IMR-90 (cell line): ENCODE measurements around the gene STATH. TPM values are rescaled to one million over a fixed set of nuclear protein-coding genes. Genes with fewer than 3 reads are reported as not detected.

Experiments used
- ATAC-seq: fragments of 200-7000 bp; cut with Tn5 transposase; 2 replicates; pipeline ENCODE4 v1.9.1; 2020; ENCODE audit warnings: low read depth, mild to moderate bottlenecking, moderate library complexity
- BruUV-seq: library from RNA; stranded (reverse); fragments of 400-500 nt; replicated peaks from 2 replicates; lab custom pipeline; 2021; lab: Mats Ljungman, UMichigan
- CTCF ChIA-PET: fragments of 300-600 bp; formaldehyde crosslinking; extraction: SDS; loops from one replicate; lab custom pipeline; 2021; ENCODE audit warnings: antibody characterized with exemption; lab: Yijun Ruan, JAX
- POLR2A ChIA-PET: fragments of 300-600 bp; sonication (Branson Sonifier 250); formaldehyde crosslinking; loops from one replicate; lab custom pipeline; 2022; ENCODE audit warnings: antibody characterized with exemption; ENCODE audit not compliant: unreplicated experiment; lab: Charles Lee
- DNase-seq: peaks from one replicate; pipeline ENCODE4 v3.0.0; 2013
- H2AFZ ChIP-seq: replicated peaks from 2 replicates; pipeline ENCODE3; 2013; ENCODE audit warnings: low read length, mild to moderate bottlenecking; ENCODE audit not compliant: poor library complexity
- H2AK5ac ChIP-seq: 2 replicates; pipeline ENCODE4 v1.6.1; 2013; ENCODE audit warnings: low read depth, low read length, inconsistent platforms
- H2AK9ac ChIP-seq: replicated peaks from 2 replicates; pipeline ENCODE3; 2013; ENCODE audit warnings: mild to moderate bottlenecking, low read depth, low read length, moderate library complexity; ENCODE audit not compliant: poor library complexity
- H2BK120ac ChIP-seq: 2 replicates; pipeline ENCODE4 v1.6.1; 2013; ENCODE audit warnings: low read depth, low read length, inconsistent platforms
- H2BK15ac ChIP-seq: 3 replicates; pipeline ENCODE4 v1.6.1; 2013; ENCODE audit warnings: low read depth, low read length, inconsistent platforms
- H2BK20ac ChIP-seq: 2 replicates; pipeline ENCODE4 v1.6.1; 2013; ENCODE audit warnings: low read depth, mild to moderate bottlenecking, inconsistent platforms, low read length, moderate library complexity
- H2BK5ac ChIP-seq: 2 replicates; pipeline ENCODE4 v1.6.1; 2013; ENCODE audit warnings: mild to moderate bottlenecking, low read depth, low read length, inconsistent platforms; ENCODE audit not compliant: poor library complexity, severe bottlenecking
- H3K14ac ChIP-seq: replicated peaks from 2 replicates; pipeline ENCODE4 v1.6.1; 2013; ENCODE audit warnings: low read depth, low read length, inconsistent platforms
- H3K18ac ChIP-seq: 2 replicates; pipeline ENCODE4 v1.6.1; 2013; ENCODE audit warnings: low read depth, low read length, control low read depth
- H3K23ac ChIP-seq: 2 replicates; pipeline ENCODE4 v1.6.1; 2013; ENCODE audit warnings: low read depth, low read length, inconsistent platforms
- H3K27ac ChIP-seq: 2 replicates; pipeline ENCODE4 v1.5.1; 2013; ENCODE audit warnings: mild to moderate bottlenecking, control low read depth, low read length; ENCODE audit not compliant: insufficient read depth
- H3K27me3 ChIP-seq: 2 replicates; pipeline ENCODE4 v1.6.1; 2013; ENCODE audit warnings: low read length; ENCODE audit not compliant: control insufficient read depth, insufficient read depth
- H3K36me3 ChIP-seq: 2 replicates; pipeline ENCODE4 v1.6.1; 2013; ENCODE audit warnings: low read length, mixed read lengths; ENCODE audit not compliant: control insufficient read depth, insufficient read depth
- H3K4ac ChIP-seq: 2 replicates; pipeline ENCODE4 v1.6.1; 2013; ENCODE audit warnings: low read depth, low read length, inconsistent platforms
- H3K4me1 ChIP-seq: 2 replicates; pipeline ENCODE4 v1.6.1; 2013; ENCODE audit warnings: low read length, mixed read lengths; ENCODE audit not compliant: control insufficient read depth, insufficient read depth
- H3K4me2 ChIP-seq: 2 replicates; pipeline ENCODE4 v1.6.1; 2013; ENCODE audit warnings: low read depth, mild to moderate bottlenecking, control low read depth, low read length, moderate library complexity
- H3K4me3 ChIP-seq: 2 replicates; pipeline ENCODE4 v1.5.1; 2013; ENCODE audit warnings: low read depth, mild to moderate bottlenecking, control low read depth, low read length, moderate library complexity; ENCODE audit not compliant: insufficient read depth
- H3K56ac ChIP-seq: 2 replicates; pipeline ENCODE4 v1.6.1; 2013; ENCODE audit warnings: low read length, inconsistent platforms; ENCODE audit not compliant: insufficient read depth; ENCODE audit errors: extremely low read depth
- H3K79me1 ChIP-seq, 2 experiments: 2 replicates each; pipeline ENCODE4 v1.6.1; 2013; ENCODE audit warnings: low read length in 2 of 2, inconsistent platforms in 1 of 2, low read depth in 1 of 2
- H3K9ac ChIP-seq: 2 replicates; pipeline ENCODE4 v1.6.1; 2013; ENCODE audit warnings: low read depth, low read length, control low read depth
- H3K9me1 ChIP-seq: 2 replicates; pipeline ENCODE4 v1.6.1; 2013; ENCODE audit warnings: low read length, inconsistent platforms; ENCODE audit not compliant: insufficient read depth
- H3K9me3 ChIP-seq: 2 replicates; pipeline ENCODE4 v1.6.1; 2013; ENCODE audit warnings: low read length; ENCODE audit not compliant: control insufficient read depth, insufficient read depth
- H4K20me1 ChIP-seq: 2 replicates; pipeline ENCODE4 v1.6.1; 2013; ENCODE audit warnings: low read length, inconsistent platforms; ENCODE audit not compliant: insufficient read depth
- H4K5ac ChIP-seq: 2 replicates; pipeline ENCODE4 v1.6.1; 2013; ENCODE audit warnings: mild to moderate bottlenecking, low read depth, low read length, control low read depth
- H4K8ac ChIP-seq, 2 experiments: 2 replicates each; pipeline ENCODE4 v1.6.1; 2013; ENCODE audit warnings: low read depth in 2 of 2, low read length in 2 of 2, control low read depth in 1 of 2, inconsistent platforms in 1 of 2
- H4K91ac ChIP-seq: 2 replicates; pipeline ENCODE4 v1.6.1; 2013; ENCODE audit warnings: low read depth, low read length, inconsistent platforms; ENCODE audit not compliant: insufficient read depth
- BHLHE40 ChIP-seq: fragments of 150-350 bp; IDR thresholded peaks from 2 replicates; pipeline ENCODE4 v1.6.1; 2016; ENCODE audit warnings: mild to moderate bottlenecking, low read depth, low read length
- CEBPB ChIP-seq: IDR thresholded peaks from 2 replicates; pipeline ENCODE4 v1.6.1; 2012; ENCODE audit warnings: low read depth, low read length, improper control_type of control experiment
- CHD1 ChIP-seq: IDR thresholded peaks from 2 replicates; pipeline ENCODE4 v1.6.1; 2012; ENCODE audit warnings: low read depth, low read length, improper control_type of control experiment
- FOS ChIP-seq: fragments of 150-350 bp; IDR thresholded peaks from 2 replicates; pipeline ENCODE4 v1.6.1; 2016; ENCODE audit warnings: low read depth, low read length
- MAFK ChIP-seq: IDR thresholded peaks from 2 replicates; pipeline ENCODE4 v1.6.1; 2012; ENCODE audit warnings: low read depth, low read length, improper control_type of control experiment
- MAZ ChIP-seq: IDR thresholded peaks from 2 replicates; pipeline ENCODE4 v1.6.1; 2012; ENCODE audit warnings: low read depth, mild to moderate bottlenecking, low read length, improper control_type of control experiment, moderate library complexity, borderline replicate concordance
- MXI1 ChIP-seq: IDR thresholded peaks from 2 replicates; pipeline ENCODE4 v1.6.1; 2012; ENCODE audit warnings: low read depth, mild to moderate bottlenecking, low read length, moderate library complexity, borderline replicate concordance
- NFE2L2 ChIP-seq: fragments of 150-350 bp; IDR thresholded peaks from 2 replicates; pipeline ENCODE4 v1.6.1; 2016; ENCODE audit warnings: low read depth, mild to moderate bottlenecking, low read length
- POLR2A ChIP-seq: IDR thresholded peaks from 2 replicates; pipeline ENCODE4 v1.6.1; 2012; ENCODE audit warnings: mild to moderate bottlenecking, low read depth, low read length
- RAD21 ChIP-seq: IDR thresholded peaks from 2 replicates; pipeline ENCODE4 v1.6.1; 2012; ENCODE audit warnings: low read length, improper control_type of control experiment
- RCOR1 ChIP-seq: IDR thresholded peaks from 2 replicates; pipeline ENCODE4 v1.6.1; 2012; ENCODE audit warnings: mild to moderate bottlenecking, low read length, improper control_type of control experiment; ENCODE audit not compliant: insufficient replicate concordance
- RFX5 ChIP-seq: IDR thresholded peaks from 2 replicates; pipeline ENCODE4 v1.8.0; 2012; ENCODE audit warnings: low read depth, mild to moderate bottlenecking, low read length, moderate library complexity
- SMC3 ChIP-seq: fragments of 150-350 bp; IDR thresholded peaks from 2 replicates; pipeline ENCODE4 v1.6.1; 2016; ENCODE audit warnings: low read depth, mild to moderate bottlenecking, antibody characterized with exemption, low read length, moderate library complexity
- WGBS, 2 experiments: methylation state at CpG; one replicate each; pipeline versions ENCODE4 v1.1.5 to v1.1.7; 2013; ENCODE audit warnings: missing lambda C conversion rate in 2 of 2; ENCODE audit not compliant: insufficient read length in 1 of 2; ENCODE audit errors: extremely low coverage in 2 of 2; 5-methylcytosine and 5-hydroxymethylcytosine counted together
- dilution Hi-C: fragments of 300-500 bp; cut with HindIII; formaldehyde crosslinking; loops from one replicate; pipeline ENCODE4 v1.14.3; 2018; ENCODE audit warnings: low sequenced_read_pairs; ENCODE audit not compliant: unreplicated experiment
- in situ Hi-C: fragments of 300-500 bp; cut with MboI; formaldehyde crosslinking; loops from 3 replicates; pipeline ENCODE4 v1.14.3; 2019; ENCODE audit warnings: low sequenced_read_pairs, inconsistent platforms, mixed read lengths
- intact Hi-C: fragments of 100-400 bp; cut with micrococcal nuclease; formaldehyde crosslinking; loops from 2 replicates; pipeline ENCODE4 v1.10.0; 2022
- polyA plus RNA-seq, 3 experiments: library from polyadenylated mRNA; depleted of rRNA; stranded (reverse); fragments of >200 nt; gene quantifications; 2 replicates each; pipeline ENCODE4 v1.2.3, GENCODE V29; 2012; ENCODE audit warnings: low replicate concordance in 1 of 3
- total RNA-seq: library from RNA; depleted of rRNA; stranded (reverse); fragments of >200 nt; gene quantifications from 2 replicates; pipeline ENCODE4 v1.2.3, GENCODE V29; 2012
- TF ChIP-seq, protein P1 (sequence below): conservative IDR thresholded peaks from 2 replicates; pipeline ENCODE4 v1.5.1; 2012; ENCODE audit warnings: mild to moderate bottlenecking, low read depth, low read length, improper control_type of control experiment
- TF ChIP-seq, protein P2 (sequence below): fragments of 150-350 bp; IDR thresholded peaks from 2 replicates; pipeline ENCODE4 v1.6.1; 2017; ENCODE audit warnings: mild to moderate bottlenecking, antibody characterized with exemption, low read length, low read depth
- TF ChIP-seq, protein P3 (sequence below): fragments of 150-350 bp; IDR thresholded peaks from 2 replicates; pipeline ENCODE4 v1.6.1; 2016; ENCODE audit warnings: low read depth, mild to moderate bottlenecking, low read length, moderate library complexity, borderline replicate concordance

STATH gene
- total and polyA plus RNA-seq, 2 of the 4 experiments (the other 2 are of a cell fraction), result not detected

DNA sequence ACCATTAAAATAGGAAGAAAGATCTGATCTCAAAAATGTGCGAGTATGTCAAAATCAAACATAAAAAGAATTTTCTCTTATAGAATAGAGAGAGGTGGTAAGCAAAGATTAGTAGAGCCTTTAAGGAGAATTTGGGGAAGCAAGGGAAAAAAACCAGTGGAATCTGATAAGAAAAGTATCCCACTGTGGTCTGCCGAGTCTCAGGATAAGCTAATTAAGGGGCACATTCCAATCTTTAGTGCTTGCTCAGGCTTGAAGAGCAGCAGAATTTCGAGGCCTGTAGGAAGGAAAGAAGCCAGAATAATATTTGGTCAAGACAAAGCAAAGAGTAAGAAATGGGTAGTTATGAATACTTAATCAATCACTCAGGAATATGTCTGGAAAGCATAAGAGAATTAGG lies 13.0 kb downstream of the STATH start:
- Histone ChIP-seq H3K4me3 (no peak overlapping the region), H3K9ac (no peak overlapping the region), H3K23ac (no peak overlapping the region), H2BK15ac (no peak overlapping the region), H4K20me1 (no peaks in the 10 kb centered on the region), H3K36me3 (no peaks in the 10 kb centered on the region), H3K27ac (no peak overlapping the region), H3K27me3 (no peaks in the 10 kb centered on the region), H3K9me3 (no peaks in the 10 kb centered on the region), H4K5ac (no peak overlapping the region), H4K91ac (no peak overlapping the region), H2AFZ (no peak overlapping the region), H2AK9ac (no peak overlapping the region), H2BK5ac (no peak overlapping the region), H3K9me1 (no peaks in the 10 kb centered on the region), H2AK5ac (no peak overlapping the region), H3K4me2 (no peak overlapping the region), H4K8ac (no peak overlapping the region), H3K4me1 (no peaks in the 10 kb centered on the region), H2BK20ac (no peak overlapping the region), H3K56ac (no peak overlapping the region), H3K79me1 (no peaks in the 10 kb centered on the region), H3K14ac (no peak overlapping the region), H3K4ac (no peak overlapping the region), H3K18ac (no peak overlapping the region), H2BK120ac (no peak overlapping the region)
- 22% methylated on average over 1 of the region's 3 CpGs; no CpG with 5 or more reads in 1 of the 2 experiments for WGBS, 2 experiments
- TF ChIP-seq MAZ (no peak), POLR2A (no peak), RFX5 (no peak), CEBPB (no peak), NFE2L2 (no peak), RCOR1 (no peak), MAFK (no peak), SMC3 (no peak), MXI1 (no peak), RAD21 (no peak), CHD1 (no peak), FOS (no peak), BHLHE40 (no peak)
- TF ChIP-seq, protein P1, sequence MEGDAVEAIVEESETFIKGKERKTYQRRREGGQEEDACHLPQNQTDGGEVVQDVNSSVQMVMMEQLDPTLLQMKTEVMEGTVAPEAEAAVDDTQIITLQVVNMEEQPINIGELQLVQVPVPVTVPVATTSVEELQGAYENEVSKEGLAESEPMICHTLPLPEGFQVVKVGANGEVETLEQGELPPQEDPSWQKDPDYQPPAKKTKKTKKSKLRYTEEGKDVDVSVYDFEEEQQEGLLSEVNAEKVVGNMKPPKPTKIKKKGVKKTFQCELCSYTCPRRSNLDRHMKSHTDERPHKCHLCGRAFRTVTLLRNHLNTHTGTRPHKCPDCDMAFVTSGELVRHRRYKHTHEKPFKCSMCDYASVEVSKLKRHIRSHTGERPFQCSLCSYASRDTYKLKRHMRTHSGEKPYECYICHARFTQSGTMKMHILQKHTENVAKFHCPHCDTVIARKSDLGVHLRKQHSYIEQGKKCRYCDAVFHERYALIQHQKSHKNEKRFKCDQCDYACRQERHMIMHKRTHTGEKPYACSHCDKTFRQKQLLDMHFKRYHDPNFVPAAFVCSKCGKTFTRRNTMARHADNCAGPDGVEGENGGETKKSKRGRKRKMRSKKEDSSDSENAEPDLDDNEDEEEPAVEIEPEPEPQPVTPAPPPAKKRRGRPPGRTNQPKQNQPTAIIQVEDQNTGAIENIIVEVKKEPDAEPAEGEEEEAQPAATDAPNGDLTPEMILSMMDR, result no peak
- TF ChIP-seq, protein P2, sequence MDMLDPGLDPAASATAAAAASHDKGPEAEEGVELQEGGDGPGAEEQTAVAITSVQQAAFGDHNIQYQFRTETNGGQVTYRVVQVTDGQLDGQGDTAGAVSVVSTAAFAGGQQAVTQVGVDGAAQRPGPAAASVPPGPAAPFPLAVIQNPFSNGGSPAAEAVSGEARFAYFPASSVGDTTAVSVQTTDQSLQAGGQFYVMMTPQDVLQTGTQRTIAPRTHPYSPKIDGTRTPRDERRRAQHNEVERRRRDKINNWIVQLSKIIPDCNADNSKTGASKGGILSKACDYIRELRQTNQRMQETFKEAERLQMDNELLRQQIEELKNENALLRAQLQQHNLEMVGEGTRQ, result no peak
- TF ChIP-seq, protein P3, sequence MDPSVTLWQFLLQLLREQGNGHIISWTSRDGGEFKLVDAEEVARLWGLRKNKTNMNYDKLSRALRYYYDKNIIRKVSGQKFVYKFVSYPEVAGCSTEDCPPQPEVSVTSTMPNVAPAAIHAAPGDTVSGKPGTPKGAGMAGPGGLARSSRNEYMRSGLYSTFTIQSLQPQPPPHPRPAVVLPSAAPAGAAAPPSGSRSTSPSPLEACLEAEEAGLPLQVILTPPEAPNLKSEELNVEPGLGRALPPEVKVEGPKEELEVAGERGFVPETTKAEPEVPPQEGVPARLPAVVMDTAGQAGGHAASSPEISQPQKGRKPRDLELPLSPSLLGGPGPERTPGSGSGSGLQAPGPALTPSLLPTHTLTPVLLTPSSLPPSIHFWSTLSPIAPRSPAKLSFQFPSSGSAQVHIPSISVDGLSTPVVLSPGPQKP, result no peak
- ChIA-PET CTCF (no interaction called here), POLR2A (no interaction called here)
- ATAC-seq, result no peak
- intact Hi-C loops, result no loop called here
- in situ Hi-C loops, result no loop called here
- no peak for DNase-seq
- dilution Hi-C loops, result no loop called here
- BruUV-seq, result no TSS peak
